ENCODE data around the gene TRMU.
"Not testable (repeated sequence)": the region's sequence is repeated elsewhere in the genome, so short reads cannot be mapped to it uniquely, and the experiment has no call there.

The TRMU gene

DNA sequence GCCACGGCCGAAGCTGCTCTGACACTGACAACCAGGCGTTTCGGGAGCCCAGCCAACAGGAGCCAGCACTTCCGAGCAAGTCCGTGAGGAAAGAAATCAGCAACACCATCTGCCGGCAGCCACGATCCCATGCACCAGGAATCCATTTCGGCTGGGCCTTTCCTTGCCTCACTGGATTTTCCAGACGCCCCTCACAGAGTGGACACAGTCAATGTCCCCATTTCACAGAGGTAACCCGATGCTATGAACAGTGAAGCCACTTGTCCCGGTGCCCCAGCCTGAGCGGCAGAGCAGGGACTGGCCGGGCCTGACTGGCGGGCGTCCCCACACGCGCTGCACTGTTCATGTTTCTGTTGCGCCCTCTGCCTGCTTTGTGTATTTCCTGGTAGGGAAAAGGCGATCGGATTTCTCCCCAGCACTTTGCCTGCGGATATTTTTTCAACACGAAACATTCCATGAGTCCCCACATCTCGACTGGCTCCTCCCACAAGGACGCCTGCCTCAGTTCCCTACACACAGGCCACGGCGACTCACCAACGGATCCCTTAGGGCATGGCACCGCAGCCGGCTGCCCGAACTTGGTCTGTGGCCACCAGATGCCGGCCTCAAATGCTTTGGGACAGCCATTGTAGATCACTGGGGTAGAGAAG, 55.3 kb downstream of the TRMU start:
- no peak for DNase-seq

- DNase-seq = no peak
Measured at GRCh38 chr22:46391486-46392136, 56.1 kb downstream of the TRMU start.

GRCh38 chr22:46392137-46392844, 56.8 kb downstream of the TRMU start:
- no peak for DNase-seq

- no peak for DNase-seq
Measured at GRCh38 chr22:46393873-46394272, 58.4 kb downstream of the TRMU start.

DNA sequence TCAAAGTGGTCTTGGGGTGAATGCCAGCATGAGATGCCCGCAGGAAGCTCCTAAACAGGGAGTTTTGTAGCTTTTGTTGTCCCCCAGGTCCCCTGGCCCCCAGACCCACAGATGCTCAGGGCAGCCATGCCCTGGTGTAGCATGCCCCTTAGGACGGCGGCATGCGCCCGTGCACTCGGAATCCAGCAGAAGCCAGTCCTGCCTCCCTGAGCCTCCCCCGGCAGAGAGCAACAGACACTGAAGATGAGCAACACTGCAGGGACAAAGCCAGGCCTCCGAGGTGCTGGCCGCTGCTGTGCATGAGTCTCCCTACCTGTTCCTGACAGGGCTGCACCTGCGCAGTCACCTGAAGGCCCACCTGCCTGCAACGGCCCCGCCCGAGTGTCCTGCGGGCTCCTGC, 59.1 kb downstream of the TRMU start:
- no peak for DNase-seq

- no peak for DNase-seq
Measured at GRCh38 chr22:46395145-46395544, 59.6 kb downstream of the TRMU start.

GRCh38 chr22:46397049-46397448, 61.5 kb downstream of the TRMU start:
- not testable (repeated sequence) for DNase-seq

DNA sequence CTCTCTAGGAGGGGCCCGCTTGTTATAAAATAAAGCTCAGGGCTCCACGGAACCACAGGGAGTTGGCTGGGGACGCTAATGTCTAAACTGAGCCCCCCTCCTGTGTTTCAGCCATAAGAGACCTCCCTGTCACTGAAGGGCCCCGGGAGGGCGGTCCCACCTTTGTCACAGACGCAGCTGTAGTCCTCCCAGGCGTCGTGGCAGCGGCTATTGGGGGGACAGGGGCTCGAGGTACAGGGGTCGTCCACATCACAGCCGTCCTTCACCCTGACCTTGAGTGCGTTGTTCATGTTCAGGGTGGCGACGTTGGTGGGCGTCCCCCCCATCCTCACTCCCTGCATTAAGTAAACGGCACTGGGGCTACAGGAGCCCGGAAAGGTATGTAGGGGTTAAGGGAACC, 62.0 kb downstream of the TRMU start:
- DNase-seq = no peak

DNA sequence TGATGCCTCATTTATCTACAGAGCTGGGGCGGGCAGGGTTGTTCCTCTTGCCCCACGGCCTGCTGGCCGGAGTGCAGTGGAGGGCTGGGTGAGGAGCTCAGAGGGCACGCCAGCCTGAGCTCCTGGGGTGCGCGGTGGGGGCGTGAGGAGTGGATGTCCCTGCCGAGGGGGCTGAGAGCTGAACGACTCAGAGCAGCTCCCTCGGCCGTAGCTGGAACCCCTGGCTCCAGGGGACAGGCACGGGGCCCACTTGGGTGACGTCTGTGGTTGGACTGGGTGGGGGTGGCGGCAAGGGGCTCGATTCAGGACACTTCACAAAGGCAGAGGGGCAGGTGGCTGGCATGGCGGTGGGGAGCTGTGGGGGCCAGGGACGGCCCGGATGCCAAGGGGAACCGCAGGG, 62.4 kb downstream of the TRMU start:
- no peak for DNase-seq

DNA sequence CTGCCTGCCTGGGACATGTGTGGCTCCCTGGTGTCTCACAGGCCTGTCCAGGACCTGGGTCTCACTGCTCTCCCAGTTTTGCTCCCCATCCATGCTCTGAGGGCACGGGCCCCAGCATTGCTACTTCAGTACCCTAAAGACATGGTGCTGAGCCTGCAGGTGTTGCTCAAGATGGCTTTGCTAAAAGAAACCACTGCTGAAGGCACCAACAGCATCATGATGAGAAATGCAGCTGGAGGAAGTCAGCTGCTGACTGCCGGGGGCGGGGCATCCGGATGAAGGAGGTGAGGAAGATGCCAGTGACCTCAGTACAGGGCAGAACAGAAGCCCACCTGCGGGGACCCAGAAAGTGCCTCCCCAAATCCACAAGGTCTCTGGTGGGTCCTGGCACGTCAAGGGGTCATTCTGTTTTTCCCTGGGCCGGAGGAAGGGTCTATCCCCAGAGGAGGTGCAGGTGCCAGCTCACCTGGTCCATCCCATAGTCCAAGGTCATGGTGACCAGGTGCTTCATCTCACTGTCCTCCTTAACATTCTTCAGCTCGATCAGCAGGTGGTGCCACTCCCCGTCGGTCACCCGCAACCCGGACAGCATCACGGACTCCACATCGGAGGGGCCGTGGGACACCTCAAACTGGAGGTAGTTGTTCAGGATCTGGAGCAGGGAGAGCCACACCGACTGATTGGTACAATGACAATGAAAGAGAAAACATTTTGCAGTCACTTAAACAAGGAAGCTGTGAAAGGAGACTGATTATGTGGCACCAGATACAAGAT, 63.9 kb downstream of the TRMU start:
- DNase-seq = no peak

DNA sequence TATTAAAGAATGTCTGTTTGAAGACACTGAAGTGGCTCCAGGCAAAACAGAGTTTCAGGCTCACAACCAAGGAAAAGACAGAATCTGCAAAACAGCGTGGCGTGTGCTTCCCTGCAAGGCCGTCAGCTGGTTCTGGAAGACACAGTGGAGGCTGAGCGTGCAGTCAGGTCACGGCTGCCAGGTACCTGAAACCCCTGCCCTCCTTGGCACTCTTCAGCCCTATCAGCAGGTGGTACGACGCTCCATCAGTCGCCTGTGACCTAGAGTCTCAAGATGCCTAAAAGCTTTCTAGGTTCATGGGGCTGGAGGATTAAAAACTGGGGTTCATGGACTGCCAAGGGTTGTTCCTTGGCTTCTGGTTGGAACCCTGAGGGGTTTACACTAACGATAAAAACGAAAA, 65.9 kb downstream of the TRMU start:
- no peak for DNase-seq

GRCh38 chr22:46402505-46402904, 67.0 kb downstream of the TRMU start:
- DNase-seq = no peak

DNA sequence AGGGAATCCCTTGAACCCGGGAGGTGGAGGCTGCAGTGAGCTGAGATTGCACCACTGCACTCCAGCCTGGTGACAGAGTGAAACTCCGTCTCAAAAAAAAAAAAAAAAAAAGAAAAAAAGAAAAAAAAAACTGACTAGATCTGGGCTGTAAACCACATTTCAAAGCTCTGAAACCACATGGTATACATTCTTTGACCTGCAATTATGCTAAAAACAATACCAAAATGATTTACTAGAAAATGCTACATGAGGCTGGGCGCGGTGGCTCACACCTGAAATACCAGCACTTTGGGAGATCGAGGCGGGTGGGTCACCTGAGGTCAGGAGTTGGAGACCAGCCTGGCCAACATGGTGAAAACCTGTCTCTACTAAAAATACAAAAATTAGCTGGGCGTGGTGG, 68.4 kb downstream of the TRMU start:
- DNase-seq = not testable (repeated sequence)

GRCh38 chr22:46405901-46406300, 70.4 kb downstream of the TRMU start:
- DNase-seq = no peak

DNA sequence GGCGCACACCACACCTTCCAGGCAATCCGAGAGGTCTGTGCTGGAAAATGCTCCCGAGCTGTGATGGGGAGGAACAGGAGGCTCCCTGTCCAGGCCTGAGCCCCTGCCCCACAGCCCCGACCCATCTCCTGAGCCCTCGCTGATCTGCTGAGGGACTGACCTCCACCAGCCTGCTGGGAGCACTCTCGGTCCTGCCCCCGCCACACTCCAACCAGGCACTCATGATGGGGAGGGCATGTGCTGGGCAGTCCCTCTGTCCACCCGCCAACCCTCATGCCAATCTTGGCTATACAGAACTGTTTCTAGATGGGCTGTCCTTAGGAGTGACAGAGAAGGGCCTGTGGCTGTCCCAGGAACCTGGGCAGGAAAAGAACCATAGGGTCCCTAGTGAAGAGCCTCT, 70.8 kb downstream of the TRMU start:
- no peak for DNase-seq

GRCh38 chr22:46406791-46407190, 71.3 kb downstream of the TRMU start:
- DNase-seq = no peak

Data from activated CD4-positive, alpha-beta T cell treated with anti-CD3 and anti-CD28 coated beads for 48 hours (primary cell).